DOHH2 (cell line): Measurements from ENCODE around the gene SHC4.
A peak's percentile ranks its signal among the peaks of the same experiment; 100 is the strongest.

Source experiments
- H3F3A ChIP-seq: fragments of 200-600 bp; sonication (generic), shearing (Covaris generic); 2 replicates; pipeline ENCODE4 v1.6.0; 2016; ENCODE audit warnings: antibody characterized with exemption, mild to moderate bottlenecking; ENCODE audit not compliant: control insufficient read depth, insufficient read depth
- H3K27ac ChIP-seq: fragments of 200-600 bp; sonication (generic); 2 replicates; pipeline ENCODE4 v1.5.1; 2014; ENCODE audit warnings: low read depth, mild to moderate bottlenecking, low read length, moderate library complexity
- H3K27me3 ChIP-seq: fragments of 200-600 bp; sonication (generic); 2 replicates; pipeline ENCODE4 v1.6.1; 2014; ENCODE audit warnings: mild to moderate bottlenecking, low read length, mixed read lengths; ENCODE audit not compliant: control insufficient read depth
- H3K36me3 ChIP-seq: fragments of 200-600 bp; sonication (generic); 2 replicates; pipeline ENCODE4 v1.6.1; 2014; ENCODE audit warnings: mild to moderate bottlenecking, low read length, moderate library complexity, mixed read lengths; ENCODE audit not compliant: control insufficient read depth
- H3K4me1 ChIP-seq: fragments of 200-600 bp; sonication (generic); 2 replicates; pipeline ENCODE4 v1.6.1; 2014; ENCODE audit warnings: mild to moderate bottlenecking, low read length, mixed read lengths; ENCODE audit not compliant: control insufficient read depth
- H3K4me2 ChIP-seq: fragments of 200-600 bp; sonication (generic); 2 replicates; pipeline ENCODE4 v1.6.0; 2014; ENCODE audit warnings: mild to moderate bottlenecking, low read length, moderate library complexity
- H3K4me3 ChIP-seq: fragments of 200-600 bp; sonication (generic); 2 replicates; pipeline ENCODE4 v1.5.1; 2014; ENCODE audit warnings: mild to moderate bottlenecking, low read length, mixed read lengths
- H3K79me2 ChIP-seq: fragments of 200-600 bp; sonication (generic); 2 replicates; pipeline ENCODE4 v1.6.1; 2014; ENCODE audit warnings: mild to moderate bottlenecking, low read length, mixed read lengths; ENCODE audit not compliant: control insufficient read depth
- H3K9me2 ChIP-seq: fragments of 200-600 bp; sonication (generic); replicated peaks from 2 replicates; pipeline ENCODE4 v1.6.1; 2014; ENCODE audit warnings: mild to moderate bottlenecking, low read length, mixed read lengths; ENCODE audit not compliant: control insufficient read depth
- H3K9me3 ChIP-seq: fragments of 200-600 bp; sonication (generic); 2 replicates; pipeline ENCODE4 v1.6.1; 2014; ENCODE audit warnings: antibody characterized with exemption, low read length, mixed read lengths; ENCODE audit not compliant: control insufficient read depth, insufficient read depth
- H4K20me1 ChIP-seq: fragments of 200-600 bp; sonication (generic); 2 replicates; pipeline ENCODE4 v1.6.0; 2014; ENCODE audit warnings: low read depth, mild to moderate bottlenecking, antibody characterized with exemption, low read length, moderate library complexity; ENCODE audit not compliant: control insufficient read depth, insufficient read depth
- EZH2phosphoT487 ChIP-seq: fragments of 200-600 bp; sonication (generic); IDR thresholded peaks from 2 replicates; pipeline ENCODE4 v1.6.1; 2017; ENCODE audit warnings: borderline replicate concordance, mild to moderate bottlenecking, antibody characterized with exemption, low read length, moderate library complexity, mixed read lengths
- TF ChIP-seq, protein P1 (sequence below): fragments of 200-600 bp; sonication (generic); IDR thresholded peaks from one replicate; pipeline ENCODE4 v1.5.1; 2014; ENCODE audit warnings: antibody characterized with exemption, mild to moderate bottlenecking, low read depth, low read length; ENCODE audit not compliant: poor library complexity, severe bottlenecking

SHC4 gene

DNA sequence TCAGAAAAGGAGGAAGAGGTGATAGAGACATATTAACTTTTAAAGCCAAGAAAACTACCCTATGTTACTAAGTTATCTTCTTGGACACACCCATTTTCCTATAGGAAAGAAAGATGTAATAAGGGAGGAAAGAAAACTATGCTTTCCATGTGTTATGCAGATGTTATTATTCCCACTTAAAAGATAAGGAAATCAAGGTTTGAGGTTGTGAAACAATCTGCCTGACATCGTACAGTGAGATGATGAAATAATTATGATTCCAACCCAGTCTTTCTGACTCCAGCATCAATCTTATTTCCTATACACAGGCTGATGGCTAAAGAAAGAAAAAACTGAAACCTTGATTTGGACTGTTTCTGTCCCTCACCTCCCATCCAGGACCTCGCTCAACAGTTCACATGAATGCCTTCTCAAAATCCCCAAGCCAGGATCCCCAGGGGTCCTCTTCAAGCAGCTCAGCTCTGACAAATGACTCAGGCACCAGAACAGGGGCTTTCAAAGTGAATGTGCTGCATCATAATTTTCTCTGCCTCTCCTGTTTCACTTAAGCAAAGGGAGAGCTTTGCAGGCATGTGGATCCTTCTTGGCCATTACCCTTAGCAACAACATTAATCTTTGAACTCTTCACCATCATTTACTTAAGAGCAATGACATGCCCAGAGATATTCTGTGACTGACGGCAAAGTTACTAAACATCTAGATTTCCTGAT is 98.2 kb downstream of the SHC4 start:
- no peaks in the 10 kb centered on the region for H3K9me3 ChIP-seq
- no peaks in the 10 kb centered on the region for H3K4me1 ChIP-seq
- no peaks in the 10 kb centered on the region for H3K79me2 ChIP-seq
- TF ChIP-seq EZH2phosphoT487, result no peak
- TF ChIP-seq, protein P1, sequence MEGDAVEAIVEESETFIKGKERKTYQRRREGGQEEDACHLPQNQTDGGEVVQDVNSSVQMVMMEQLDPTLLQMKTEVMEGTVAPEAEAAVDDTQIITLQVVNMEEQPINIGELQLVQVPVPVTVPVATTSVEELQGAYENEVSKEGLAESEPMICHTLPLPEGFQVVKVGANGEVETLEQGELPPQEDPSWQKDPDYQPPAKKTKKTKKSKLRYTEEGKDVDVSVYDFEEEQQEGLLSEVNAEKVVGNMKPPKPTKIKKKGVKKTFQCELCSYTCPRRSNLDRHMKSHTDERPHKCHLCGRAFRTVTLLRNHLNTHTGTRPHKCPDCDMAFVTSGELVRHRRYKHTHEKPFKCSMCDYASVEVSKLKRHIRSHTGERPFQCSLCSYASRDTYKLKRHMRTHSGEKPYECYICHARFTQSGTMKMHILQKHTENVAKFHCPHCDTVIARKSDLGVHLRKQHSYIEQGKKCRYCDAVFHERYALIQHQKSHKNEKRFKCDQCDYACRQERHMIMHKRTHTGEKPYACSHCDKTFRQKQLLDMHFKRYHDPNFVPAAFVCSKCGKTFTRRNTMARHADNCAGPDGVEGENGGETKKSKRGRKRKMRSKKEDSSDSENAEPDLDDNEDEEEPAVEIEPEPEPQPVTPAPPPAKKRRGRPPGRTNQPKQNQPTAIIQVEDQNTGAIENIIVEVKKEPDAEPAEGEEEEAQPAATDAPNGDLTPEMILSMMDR, result no peak
- H4K20me1 ChIP-seq, result no peaks in the 10 kb centered on the region
- no peaks in the 10 kb centered on the region for H3K36me3 ChIP-seq
- no peak overlapping the region for H3K4me2 ChIP-seq
- no peaks in the 10 kb centered on the region for H3F3A ChIP-seq
- H3K9me2 ChIP-seq, result no peaks in the 10 kb centered on the region
- no peak overlapping the region for H3K4me3 ChIP-seq
- no peak overlapping the region for H3K27ac ChIP-seq
- H3K27me3 ChIP-seq, result peaks cover 5% of the 10 kb centered on the region

DNA sequence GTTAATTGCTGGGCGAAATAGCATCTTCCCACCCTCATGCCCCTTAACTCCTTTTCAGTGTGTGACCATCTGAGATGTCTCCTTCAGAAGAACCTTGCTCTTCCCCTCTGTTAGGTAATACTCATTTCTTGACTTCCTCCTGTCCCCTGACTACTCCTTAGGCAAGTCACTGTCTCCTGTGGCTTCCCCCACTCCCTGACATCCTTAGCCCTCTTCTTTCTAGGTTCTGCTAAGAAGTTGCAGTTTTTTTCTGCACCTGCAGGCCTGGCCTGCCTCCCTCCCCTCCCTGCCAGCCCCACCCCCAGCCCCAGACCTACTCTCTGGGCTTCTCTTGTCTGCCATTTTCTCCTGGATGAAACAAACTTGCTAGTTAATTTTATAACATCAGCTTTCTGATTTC is 101.0 kb downstream of the SHC4 start:
- Histone ChIP-seq H3K36me3 (no peaks in the 10 kb centered on the region), H3K9me2 (no peaks in the 10 kb centered on the region), H3F3A (no peaks in the 10 kb centered on the region), H3K4me1 (no peaks in the 10 kb centered on the region), H3K4me2 (no peak overlapping the region), H3K27ac (no peak overlapping the region), H3K9me3 (no peaks in the 10 kb centered on the region), H4K20me1 (no peaks in the 10 kb centered on the region), H3K27me3 (peaks cover 12% of the 10 kb centered on the region), H3K4me3 (no peak overlapping the region), H3K79me2 (no peaks in the 10 kb centered on the region)
- TF ChIP-seq, protein P1, result no peak
- TF ChIP-seq EZH2phosphoT487, result no peak

GRCh38 chr15:48861813-48862431 is 101.8 kb downstream of the SHC4 start:
- H3K79me2 ChIP-seq, result no peaks in the 10 kb centered on the region
- H3K4me3 ChIP-seq, result no peak overlapping the region
- H3K4me2 ChIP-seq, result no peak overlapping the region
- H3K36me3 ChIP-seq, result no peaks in the 10 kb centered on the region
- no peaks in the 10 kb centered on the region for H3F3A ChIP-seq
- H3K9me3 ChIP-seq, result no peaks in the 10 kb centered on the region
- peaks cover 15% of the 10 kb centered on the region for H3K27me3 ChIP-seq
- TF ChIP-seq, protein P1, result peak; percentile 66
- no peak for TF ChIP-seq EZH2phosphoT487
- H3K9me2 ChIP-seq, result no peaks in the 10 kb centered on the region
- H4K20me1 ChIP-seq, result no peaks in the 10 kb centered on the region
- H3K27ac ChIP-seq, result no peak overlapping the region
- H3K4me1 ChIP-seq, result no peaks in the 10 kb centered on the region
